DMS53 treated with DMSO at 0.1 percent for 48 hours (cell line): ENCODE results near the gene CACNG7.

Source experiments
- DNase-seq: peaks from one replicate; lab custom pipeline; 2025; ENCODE audit not compliant: unreplicated experiment; lab: John Stamatoyannopoulos, UW

Gene CACNG7

DNA sequence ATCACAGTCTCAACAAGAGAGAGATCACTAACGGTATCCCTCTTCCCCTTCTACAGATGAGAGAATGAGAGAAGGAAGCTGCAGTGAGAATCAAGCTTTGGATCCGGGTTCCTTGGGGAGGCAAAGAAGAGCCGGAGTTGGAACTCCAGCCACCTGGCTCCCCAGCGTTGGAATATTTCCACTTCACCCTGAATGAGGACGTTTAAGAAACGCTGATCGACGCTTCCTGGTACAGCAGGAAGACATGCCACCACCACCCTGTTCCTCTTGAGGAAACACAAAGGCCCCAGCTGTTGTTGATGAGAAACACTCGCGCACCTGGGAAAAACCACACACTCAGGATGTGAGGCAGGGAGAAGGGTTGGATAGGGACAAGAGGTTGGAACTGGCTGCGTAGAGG lies 42.4 kb downstream of the CACNG7 start:
- no peak for DNase-seq

DNA sequence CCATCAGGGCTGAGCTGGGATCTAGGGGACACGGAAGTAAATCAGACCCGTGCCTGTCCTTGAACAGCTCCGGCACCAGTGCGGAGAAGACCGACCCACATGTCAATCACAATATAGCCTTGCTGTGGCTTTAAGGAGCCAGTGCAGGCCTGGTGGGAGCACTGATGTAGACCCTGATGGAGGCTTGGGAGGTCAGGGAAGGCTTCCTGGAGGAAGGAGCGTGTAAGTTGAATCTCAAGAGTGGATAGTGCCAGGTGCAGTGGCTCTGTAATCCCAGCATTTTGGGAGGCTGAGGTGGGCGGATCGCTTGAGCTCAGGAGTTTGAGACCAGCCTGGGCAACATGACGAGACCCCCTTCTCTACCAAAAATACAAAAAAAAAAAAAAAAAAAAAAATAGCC lies 42.9 kb downstream of the CACNG7 start:
- no peak for DNase-seq

DNA sequence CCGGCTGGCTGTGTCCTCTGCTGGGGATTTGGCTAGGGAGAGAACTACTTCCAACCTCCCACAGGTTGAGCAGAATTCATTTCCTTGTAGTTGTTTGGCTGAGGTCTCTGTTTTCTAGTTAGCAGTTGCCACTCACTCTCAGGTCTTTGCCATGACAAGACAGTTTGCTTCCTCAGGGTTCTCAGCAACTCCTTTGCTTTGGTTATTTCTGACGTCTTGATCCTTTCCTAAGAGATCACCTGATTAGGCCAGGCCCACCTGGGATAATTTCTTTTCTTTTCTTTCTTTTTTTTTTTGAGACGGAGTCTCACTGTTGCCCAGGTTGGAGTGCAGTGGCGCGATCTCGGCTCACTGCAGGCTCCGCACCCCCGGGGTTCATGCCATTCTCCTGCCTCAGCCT lies 44.3 kb downstream of the CACNG7 start:
- DNase-seq, result no peak

DNA sequence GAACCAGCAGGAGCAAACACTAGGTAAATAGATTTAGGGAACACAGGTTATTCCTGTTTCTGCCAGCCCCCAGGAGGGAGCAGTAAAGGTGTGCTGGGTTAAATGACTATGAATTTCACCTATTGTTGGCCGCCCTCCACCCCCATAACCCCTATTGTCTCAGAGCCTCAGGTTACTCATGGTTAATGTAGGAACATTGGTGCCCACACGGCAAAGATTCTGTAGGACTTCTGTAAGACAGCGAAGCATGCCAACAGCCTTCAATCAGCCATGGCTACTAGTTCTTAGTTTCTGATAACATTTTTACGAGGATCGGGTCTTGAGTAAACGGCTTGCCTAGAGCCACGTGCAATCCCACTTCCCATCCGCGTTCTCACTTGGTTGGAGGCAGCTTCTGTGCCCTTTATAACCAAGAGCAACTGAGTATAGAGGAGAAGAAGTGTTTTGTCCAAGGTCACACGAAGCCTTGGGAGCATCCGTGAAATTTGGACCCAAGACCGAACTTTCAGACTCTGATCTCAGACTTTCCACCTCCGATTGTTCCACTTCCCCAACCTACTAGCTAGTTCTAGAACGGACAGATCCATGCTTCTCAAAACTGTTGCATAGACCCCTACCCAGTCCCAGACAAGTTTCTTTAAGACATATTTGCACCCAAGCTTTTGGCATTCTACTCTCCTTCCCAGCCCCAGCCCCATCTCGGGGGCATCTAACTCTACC lies 48.5 kb downstream of the CACNG7 start:
- DNase-seq, result no peak

DNA sequence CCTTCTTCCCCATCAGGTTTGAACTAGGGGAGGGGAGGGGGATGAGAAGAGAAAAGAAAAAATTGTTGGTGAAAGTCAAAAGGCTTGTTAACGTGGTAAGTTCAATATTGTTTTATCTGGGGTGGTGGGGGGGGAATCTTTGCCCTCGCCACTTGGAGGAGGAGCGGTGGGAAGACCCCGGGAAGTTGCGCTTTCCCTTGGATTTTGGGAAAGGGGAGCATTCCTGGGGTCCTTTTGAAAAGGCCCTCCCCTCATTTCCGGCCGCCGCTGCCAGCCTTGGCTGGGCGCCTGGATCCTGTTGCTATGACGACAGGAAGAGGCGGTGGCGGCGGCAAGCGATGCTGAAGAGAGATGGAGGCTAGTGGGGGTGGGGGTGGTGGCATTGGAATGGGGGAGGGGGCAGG lies 49.1 kb downstream of the CACNG7 start:
- no peak for DNase-seq

DNA sequence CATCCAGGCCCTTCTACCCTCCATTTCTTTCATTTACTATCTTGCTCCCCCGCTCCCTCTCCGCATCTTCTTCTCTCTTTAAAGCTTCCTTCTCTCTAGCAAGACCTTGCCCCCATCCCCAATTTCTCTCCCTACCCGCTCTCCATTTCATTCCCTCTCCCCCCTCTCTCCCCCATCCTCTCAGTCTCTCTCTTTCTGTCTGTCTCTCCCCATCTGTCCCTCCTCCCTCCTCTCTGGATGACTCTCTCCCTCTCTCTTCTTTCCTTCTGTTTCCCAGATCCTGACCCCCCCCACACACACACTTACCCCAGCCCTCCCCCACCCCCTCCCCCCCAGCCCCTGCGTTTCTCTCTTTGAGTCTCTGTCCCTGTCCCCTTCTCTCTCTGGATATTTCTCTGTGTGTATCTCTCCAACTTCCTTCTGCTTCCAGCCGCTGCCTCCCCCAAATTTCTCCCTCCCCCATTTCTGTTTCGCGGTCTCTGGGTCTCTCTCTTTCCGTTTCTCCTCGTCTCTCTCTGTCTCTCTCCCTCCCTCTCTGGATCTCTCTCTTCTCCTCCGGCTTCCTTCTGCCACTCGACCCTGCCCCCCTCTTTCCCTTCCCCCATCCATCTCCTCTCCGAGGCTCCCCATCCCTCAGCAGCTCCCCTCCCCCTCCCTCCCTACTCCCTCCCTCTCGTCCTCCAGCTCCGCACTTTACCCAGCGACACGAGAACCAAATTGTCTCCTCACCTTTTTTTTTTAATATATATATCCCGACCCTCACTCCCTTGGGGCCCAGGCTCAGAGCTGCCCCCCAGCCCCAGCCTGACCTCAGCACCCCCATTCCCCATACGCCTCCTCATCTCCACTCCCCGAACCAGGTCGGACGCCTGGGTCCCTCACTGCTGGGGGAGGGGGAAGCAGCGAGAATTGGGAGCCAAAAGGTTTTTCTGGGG lies 50.0 kb downstream of the CACNG7 start:
- DNase-seq, result no peak

DNA sequence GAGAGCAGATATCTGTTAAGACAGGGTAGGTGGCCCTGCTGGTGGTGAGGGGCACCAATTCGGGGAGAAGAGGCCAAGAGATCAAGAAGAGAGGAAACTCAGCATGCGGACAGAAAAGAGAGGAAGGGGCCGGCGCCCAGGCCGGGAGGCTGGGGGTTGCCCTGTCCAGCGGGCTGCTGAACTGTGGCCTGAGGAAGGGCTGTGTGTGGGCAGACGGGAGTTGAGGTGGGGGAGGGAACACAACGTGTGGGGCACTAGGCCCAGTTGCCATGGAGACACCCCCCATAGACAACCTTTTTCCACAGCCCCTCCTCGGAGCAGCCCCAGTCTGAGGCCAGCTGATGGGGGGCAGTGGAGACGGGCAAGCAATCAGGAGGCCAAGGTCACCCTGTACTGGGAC lies 51.1 kb downstream of the CACNG7 start:
- no peak for DNase-seq

DNA sequence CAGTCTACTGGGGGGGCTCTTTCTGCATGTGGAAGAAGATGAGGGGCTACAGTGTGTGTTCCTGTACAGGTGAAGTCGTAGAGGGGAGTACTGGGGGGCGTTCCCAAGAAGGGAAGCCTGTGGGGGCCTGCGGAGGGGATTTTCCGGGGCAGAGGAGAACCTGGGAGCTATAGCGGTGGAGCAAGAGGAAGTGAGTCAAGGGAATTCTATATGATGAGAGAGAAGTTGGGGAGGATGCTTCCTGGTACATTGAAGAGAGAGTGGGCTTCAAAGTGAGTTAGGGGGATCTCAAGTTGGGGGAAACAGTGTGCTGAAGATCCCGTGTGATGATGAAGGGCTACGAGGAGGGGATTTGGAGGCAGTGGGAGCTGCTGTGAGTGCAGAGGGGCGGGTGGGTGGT lies 51.8 kb downstream of the CACNG7 start:
- DNase-seq, result no peak

DNA sequence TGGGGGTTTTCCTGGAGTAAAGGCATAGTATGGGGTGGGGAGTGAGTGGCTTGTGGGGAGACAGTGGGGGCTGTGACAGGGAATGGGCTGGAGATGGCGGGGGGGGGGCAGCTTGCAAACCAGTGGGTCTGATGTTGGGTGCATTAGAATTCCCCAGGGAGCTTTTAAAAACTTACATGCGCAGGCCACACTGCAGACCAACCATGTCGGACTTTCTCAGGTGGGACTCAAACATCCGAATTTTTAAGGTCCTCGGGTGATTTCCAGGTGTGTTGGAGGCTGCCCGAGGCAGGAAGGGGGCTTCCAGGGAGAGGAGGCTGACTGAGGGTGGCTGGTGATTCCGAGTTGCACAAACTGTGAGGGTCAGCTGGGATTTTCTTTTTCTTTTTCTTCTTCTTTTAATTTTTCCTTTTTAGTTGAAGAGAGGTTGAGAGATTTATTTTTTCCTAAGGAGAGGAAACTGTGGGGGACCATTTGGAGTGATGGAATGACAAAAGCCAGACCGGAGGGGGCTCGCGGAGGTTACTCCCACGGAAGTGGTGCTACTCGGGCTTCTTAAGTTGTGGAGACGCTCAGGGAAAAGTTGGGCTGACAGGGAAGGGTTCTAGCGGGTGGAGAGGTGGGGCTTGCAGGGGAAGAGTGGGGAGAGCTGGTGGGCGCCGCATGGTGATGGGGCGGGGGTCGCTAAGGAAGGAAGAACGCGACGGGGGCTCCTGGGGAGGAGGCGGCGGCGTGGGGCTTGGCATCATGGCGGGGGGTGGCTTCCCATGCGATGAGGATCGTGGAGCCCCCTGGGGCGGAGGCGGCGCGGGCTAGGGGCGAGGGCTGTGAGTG lies 52.7 kb downstream of the CACNG7 start:
- DNase-seq, result no peak

DNA sequence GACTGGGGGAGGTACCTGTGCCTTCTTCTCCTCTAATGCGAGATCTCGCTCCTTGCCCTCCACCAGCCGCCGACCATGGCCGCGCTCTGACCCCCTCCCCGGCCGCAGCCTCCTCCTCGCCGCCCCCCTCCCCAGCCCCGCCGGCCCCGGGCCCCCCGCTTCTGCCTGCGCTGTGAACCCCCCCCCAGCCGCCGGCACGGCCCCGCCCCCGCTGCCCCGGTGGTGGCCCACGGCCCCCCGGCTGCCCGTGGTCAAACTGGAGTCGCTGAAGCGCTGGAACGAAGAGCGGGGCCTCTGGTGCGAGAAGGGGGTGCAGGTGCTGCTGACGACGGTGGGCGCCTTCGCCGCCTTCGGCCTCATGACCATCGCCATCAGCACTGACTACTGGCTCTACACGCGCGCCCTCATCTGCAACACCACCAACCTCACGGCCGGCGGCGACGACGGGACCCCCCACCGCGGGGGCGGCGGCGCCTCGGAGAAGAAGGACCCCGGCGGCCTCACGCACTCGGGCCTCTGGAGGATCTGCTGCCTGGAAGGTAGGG lies 53.9 kb downstream of the CACNG7 start, which contains the start of gene CACNG8:
CACNG8 (plus strand) TSS at position 51 of the 545 bp plus-strand sequence.
- DNase-seq, result no peak

DNA sequence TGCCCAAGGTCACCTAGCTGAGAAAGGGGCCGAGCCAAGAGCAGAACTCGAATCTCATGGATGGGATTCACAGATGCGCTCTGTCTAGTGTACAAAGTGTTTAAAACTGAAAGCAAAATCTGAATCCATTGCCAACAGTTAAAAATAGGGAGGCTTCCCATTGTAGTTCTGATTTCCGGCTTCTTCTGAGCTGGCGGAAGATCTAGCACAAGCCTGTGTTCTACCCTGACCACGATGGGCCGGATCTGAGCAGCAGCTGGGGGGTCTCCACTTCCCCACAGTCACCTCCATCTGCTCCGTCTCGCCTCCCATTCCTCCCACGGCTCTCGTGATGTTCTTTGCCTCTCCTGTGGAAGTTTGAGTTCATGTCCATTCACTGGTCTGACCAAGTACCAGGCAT lies 56.0 kb downstream of the CACNG7 start:
- DNase-seq, result no peak

DNA sequence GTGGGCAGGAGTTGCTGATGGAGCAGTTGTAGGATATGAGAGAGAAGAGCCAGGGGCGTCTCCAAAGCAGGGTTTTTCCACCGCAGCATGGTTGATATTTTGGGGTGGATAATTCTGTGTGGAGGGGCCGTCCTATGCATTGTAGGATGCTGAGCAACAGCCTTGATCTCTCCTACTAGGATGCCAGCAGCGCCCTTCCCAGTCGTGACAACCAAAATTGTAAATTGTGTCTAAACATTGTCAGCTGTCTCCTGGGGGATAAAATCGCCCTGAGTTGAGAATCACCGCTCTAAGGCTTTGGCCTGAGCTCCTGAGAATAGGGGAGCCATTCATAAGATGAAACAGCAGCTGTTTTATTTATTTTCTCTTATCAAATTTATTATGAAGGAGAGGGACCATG lies 57.9 kb downstream of the CACNG7 start:
- no peak for DNase-seq

DNA sequence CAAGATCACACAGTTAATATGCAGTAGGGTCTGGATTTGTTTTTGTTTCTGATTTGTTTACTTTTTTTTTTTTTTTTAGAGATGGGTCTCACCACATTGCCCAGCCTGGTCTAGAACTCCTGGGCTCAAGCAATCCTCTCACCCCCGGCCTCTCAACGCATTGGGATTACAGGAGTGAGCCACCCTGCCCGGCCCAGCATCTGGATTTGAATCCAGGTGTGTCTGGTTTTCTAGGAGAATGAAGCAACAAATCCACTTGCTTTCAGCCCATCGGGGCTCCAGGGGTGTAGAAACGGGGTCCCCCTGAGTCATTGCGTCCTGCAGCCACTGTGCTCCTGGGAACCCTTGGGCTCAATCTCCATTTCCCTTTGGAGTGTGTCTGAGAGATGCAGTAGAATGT lies 60.3 kb downstream of the CACNG7 start:
- DNase-seq, result no peak

DNA sequence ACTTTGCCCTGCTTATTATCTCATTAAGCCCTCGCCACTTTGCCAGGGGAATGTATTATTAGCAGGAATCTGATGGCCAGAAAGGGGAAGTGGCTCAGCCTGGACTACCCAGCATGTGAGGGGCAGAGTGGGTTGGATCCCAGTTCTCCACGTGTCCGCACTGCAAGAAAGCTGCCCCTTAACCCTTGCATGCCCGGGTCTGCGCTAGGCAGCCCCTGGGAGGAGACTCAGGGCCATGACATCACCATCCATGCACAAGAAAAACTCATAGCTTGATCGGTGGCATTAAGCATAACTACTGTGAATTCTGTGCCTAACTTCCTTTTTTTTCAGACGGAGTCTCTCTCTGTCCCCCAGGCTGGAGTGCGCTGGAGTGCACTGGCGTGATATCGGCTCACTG lies 62.6 kb downstream of the CACNG7 start:
- DNase-seq, result no peak

DNA sequence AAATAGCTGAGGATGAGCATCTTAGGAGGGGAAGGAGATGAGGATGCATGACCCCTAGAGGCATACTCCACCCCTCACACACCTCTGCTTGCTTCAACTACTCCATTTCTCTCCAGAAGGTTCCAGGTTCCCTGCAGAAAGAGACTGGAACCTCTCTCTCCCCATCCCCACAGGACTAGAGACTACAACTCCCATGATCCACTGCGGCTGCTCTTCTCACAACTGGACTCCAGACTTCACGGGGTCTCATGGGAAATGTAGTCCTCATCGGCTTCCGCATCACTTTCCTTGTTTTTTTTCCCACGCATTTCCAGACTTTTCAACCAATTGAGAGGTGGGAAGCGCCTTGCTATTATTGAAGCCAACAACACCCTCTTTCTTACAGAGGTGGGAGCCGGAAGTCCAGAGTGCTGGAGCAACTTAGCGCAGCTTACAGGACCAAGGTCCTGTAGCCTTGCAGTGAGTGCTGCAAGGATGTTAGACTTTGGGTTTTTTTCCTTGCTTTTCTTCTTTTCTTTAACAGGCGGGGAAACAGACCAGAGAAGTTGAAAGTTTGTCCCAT lies 68.4 kb downstream of the CACNG7 start:
- no peak for DNase-seq

DNA sequence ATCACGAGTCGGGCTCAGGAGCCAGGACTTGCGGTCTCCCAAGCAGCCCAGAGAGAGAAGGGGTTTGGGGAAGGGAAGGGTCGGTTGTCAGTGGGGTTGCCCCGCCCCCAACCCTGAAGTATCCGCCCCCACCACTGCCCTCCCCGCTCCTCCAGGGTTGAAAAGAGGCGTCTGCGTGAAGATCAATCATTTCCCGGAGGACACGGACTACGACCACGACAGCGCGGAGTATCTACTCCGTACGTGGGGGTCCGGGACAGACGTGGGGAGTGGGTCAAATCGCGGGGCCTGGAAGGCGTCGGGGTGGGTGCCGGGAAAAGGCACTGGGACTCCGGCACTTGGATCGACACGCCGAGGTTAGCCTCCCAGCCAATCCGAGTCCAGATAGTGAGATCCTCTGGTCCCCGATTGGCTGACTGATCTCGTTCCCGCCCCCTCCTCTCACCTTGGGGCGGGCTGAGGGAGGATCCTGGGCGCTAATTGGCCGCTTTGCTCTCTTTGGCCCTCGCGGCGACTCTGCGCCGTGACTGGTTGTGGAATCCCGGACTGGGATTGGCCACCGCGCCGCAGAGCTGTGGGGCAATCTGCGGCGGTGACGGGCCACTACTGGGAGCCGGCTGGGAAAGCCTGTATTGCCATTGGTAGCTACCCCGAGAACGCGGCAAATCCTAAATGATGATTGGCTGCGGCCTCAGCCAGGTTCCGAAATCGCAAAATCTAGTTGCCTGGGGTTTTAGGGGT lies 69.1 kb downstream of the CACNG7 start:
- DNase-seq, result no peak

DNA sequence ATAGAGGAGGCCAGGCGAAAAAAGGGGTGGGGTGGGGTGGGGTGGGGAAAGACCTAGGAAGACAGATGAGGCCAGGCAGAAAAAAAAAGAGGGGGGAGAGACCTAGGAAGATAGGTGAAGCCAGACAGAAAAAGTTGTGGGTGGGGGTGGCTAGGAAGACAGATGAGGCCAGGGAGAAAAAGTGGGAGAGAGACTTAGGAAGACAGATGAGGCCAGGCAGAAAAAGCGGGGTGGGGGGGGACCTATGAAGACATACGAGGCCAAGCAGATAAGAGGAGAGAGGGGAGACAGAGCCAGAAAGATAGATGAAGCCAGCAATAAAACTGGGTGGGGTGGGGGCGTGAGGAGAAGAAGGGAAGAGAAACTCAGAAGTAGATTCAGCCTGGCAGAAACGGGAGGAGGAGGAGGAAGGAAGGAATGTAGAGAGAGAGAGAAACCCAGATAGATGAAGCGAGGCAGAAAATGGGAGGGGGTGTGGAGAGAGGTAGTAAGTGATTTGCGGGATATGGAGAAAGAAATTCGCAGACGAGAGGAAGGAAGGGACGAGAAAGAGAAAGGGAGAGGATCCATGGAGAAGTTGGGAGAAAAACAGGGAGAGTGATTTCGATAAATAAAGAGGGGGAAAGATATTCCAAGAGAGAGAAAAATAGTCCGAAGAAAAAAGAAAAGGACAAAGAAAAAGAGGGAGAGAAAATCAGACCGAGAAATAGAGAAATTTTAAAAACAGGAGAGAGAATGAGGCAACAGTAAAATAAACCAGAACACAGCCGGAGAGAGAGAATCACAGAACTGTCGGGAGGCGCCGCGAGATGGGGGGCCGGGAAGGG lies 70.1 kb downstream of the CACNG7 start:
- no peak for DNase-seq

DNA sequence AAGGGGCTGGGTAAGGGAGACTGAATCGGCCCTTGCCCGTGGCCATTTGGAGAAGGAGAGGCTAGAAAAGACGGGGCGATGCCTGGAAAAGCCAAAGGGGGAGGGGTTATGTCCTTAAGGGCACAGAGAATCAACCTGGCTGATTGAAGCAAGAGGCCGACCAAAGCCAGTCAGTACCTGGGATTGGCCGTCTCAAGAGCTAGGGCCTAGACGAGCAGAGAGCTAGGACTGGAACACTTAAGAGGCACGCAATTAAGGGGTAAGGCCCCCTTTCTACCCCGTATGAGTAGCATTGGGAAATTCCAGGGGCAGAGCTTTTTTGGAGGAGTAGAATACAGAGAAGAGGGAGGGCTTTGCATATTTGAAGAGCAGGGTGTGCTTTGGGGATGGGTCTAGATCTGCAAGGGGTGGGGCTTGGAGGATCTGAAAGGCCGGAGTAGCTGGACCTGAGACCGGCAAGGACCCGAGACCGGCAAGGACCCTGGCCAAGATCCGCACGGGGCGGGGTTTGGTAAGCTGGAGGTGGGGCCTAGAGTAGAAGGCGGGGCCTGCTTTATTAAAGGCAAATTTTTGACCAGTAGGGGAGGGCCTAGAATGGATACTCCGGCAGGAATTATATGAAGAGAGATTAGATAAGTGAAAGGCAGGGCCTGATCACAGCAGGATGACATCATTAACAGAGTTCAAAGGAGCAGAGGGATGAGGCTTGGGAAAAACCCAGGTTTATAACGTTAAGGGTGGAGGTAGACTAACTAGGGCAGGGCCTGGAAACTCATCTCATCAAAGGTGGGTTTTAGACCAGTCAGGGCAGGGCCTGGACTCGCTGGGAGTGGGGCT lies 71.7 kb downstream of the CACNG7 start:
- no peak for DNase-seq
